ENCODE results near the gene ZNF496.
"Not testable (repeated sequence)": the region's sequence is repeated elsewhere in the genome, so short reads cannot be mapped to it uniquely, and the experiment has no call there.

GRCh38 chr1:247374651-247375334 is 43.1 kb upstream of the ZNF496 start:
- not testable (repeated sequence) for TF ChIP-seq CTCF, EP300, POLR2A (IDR thresholded peaks at IDR 0.05)
